Endothelial cell of umbilical vein (primary cell): ENCODE data around the gene SLC51B.

Experiments
- CTCF ChIP-seq, 2 donors: IDR thresholded peaks; 1 replicate in 1 of 2; 2 replicates in 1 of 2; pipeline ENCODE4 v1.5.1; 2011; ENCODE audit warnings: low read length in 2 of 2, mild to moderate bottlenecking in 2 of 2, moderate library complexity in 2 of 2, control low read depth in 1 of 2, inconsistent platforms in 1 of 2, low read depth in 1 of 2; ENCODE audit not compliant: insufficient read depth in 1 of 2; ENCODE audit errors: extremely low read depth in 1 of 2
- EZH2 ChIP-seq: IDR thresholded peaks from 2 replicates; pipeline ENCODE4 v1.6.1; 2012; ENCODE audit warnings: borderline replicate concordance, low read depth, mild to moderate bottlenecking, moderate library complexity, low read length, inconsistent platforms; ENCODE audit not compliant: severe bottlenecking
- GATA2 ChIP-seq: IDR thresholded peaks from 2 replicates; pipeline ENCODE4 v1.7.0; 2011; ENCODE audit warnings: low read depth, mild to moderate bottlenecking, moderate library complexity, mixed read lengths, low read length; ENCODE audit not compliant: insufficient read length, insufficient read depth
- JUN ChIP-seq: IDR thresholded peaks from 2 replicates; pipeline ENCODE4 v1.6.1; 2011; ENCODE audit warnings: borderline replicate concordance, low read depth; ENCODE audit not compliant: insufficient read length, insufficient read depth
- MAX ChIP-seq: IDR thresholded peaks from 2 replicates; pipeline ENCODE4 v1.6.1; 2011; ENCODE audit not compliant: insufficient read depth, insufficient read length
- POLR2A ChIP-seq: IDR thresholded peaks from 2 replicates; pipeline ENCODE4 v1.6.1; 2012; ENCODE audit warnings: low read depth, mild to moderate bottlenecking, control low read depth, low read length
- POLR2AphosphoS5 ChIP-seq: IDR thresholded peaks from 2 replicates; pipeline ENCODE4 v1.6.1; 2012; ENCODE audit warnings: low read depth, mild to moderate bottlenecking, control low read depth, low read length, moderate library complexity; ENCODE audit not compliant: insufficient read depth

DNA sequence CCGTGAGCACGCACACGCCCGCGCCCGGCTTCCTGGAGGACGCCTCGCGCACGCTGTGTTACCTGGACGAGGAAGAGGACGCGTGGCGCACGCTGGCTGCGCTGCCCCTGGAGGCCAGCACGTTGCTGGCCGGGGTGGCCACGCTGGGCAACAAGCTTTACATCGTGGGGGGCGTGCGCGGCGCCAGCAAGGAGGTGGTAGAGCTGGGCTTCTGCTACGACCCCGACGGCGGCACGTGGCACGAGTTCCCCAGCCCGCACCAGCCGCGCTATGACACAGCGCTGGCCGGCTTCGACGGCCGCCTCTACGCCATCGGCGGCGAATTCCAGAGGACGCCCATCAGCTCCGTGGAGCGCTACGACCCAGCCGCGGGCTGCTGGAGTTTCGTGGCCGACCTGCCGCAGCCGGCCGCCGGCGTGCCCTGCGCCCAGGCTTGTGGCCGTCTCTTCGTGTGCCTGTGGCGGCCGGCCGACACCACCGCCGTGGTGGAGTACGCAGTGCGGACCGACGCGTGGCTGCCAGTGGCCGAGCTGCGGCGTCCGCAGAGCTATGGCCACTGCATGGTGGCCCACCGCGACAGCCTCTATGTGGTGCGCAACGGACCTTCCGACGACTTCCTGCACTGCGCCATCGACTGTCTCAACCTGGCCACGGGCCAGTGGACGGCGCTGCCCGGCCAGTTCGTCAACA, 32.2 kb downstream of the SLC51B start:
- TF ChIP-seq CTCF (IDR thresholded peaks at IDR 0.05; ENCODE audit: extremely low read depth in 1 of 2, insufficient read depth in 1 of 2, low read depth in 1 of 2, low read length in 2 of 2), result no peak
- no peak for TF ChIP-seq POLR2AphosphoS5
- peak; percentile 82 for TF ChIP-seq EZH2
- TF ChIP-seq JUN, result no peak
- no peak for TF ChIP-seq POLR2A
- no peak for TF ChIP-seq MAX
- no peak for TF ChIP-seq GATA2
